Stimulated activated CD8-positive, alpha-beta memory T cell treated with anti-CD3 and anti-CD28 coated beads, Interleukin-4, amount 100 ng/mL, for 24 hours (primary cell): ENCODE data around the gene HRAS.

Source experiments
- DNase-seq: peaks from one replicate; pipeline ENCODE4 v3.0.0-alpha.2; 2020; ENCODE audit warnings: low read depth

Gene HRAS

DNA sequence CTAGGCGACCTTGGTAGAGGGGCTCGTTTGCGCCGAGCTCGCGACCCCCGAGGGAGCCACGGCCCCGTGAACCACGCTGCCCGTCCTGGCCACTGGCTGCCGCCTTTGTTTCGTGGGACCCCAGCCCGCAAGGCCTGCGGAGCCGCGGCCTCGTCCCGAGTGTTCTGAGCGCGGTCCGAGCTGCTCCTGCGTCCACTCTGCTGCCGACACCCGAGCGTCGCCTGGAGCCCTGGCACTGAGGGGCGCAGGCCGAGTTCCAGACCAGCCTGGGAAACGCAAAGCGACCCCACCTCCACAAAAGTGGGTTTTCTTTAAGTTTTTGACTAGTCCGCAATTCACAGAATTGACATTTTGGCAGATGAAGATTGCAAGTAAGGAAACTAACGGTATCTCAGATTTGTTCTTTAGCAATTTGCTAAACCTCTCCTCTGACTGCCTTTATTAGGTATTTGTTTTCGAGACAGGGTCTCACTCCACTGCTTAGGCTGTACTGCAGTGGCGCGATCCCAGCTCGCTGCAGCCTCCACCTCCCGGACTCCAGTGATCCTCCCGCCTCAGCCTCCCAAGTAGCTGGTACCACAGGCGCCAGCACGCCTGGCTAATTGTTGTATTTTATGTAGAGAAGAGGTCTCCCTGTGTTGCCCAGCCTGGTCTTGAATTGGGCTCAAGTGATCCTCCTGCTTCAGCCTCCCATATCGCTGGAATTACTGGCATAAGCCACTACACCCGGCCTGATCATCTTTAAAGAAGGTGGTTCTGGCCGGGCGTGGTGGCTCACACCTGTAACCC, 27.5 kb downstream of the HRAS start:
- DNase-seq: no peak

- peak; percentile 98 for DNase-seq
Measured at GRCh38 chr11:506995-507726, 28.2 kb downstream of the HRAS start, which contains the start of gene RNH1. RNH1 (minus strand) TSS chr11:507242; CDS start chr11:502162, 5,080 bp downstream.

DNA sequence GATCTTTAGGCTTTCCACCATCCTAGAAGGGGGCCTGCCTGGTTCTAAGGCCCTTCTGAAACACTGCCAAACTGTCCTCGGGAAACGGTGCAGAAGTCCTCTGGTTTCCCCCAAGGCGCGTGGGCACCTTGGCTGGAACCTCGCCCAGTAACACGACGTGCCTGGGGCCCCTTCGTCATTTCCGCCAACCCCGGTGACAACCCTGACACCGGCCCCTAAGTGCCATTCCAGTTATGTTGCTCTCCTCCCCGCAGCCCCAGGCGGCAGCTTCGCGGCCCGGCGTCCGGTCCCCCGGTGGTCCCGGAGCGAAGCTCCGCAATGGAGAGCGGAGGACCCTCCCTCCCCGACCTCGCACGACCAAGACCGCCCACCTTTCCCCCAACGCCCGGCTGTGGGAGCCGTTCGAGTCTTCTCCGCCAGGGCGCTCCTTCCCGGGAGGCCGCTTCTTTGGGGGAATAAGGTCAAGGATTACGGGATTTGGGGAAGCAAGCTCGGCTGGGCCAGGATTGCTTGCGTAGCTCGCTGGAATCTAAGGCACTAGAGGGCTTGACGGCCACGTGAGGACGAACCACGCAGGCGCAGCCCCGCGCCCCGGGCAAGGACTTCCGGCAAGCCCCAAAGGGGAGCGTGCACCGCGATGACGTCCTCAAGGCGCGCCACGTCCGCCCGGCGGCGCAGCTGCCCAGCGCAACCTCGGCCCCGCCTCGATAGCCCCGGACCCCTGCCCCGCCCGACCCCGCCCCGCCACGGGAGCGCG, 29.0 kb downstream of the HRAS start:
- DNase-seq: peak; percentile 98

DNA sequence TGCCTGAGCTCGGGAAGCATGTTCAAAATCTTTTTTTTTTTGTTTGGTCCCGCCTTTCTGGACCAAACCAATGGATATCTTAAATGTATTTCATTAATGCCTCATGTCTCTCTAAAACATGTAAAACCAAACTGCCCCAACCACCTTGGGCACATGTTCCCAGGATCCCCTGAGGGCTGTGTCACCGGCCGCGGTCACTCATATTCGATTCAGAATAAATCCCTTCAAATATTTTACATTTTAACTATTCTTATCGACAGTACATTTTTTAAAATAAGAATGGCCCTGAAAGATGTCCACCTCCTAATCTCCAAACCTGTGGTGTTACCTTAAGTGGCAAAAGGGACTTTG, 30.4 kb downstream of the HRAS start:
- DNase-seq: no peak

- DNase-seq: no peak
Measured at GRCh38 chr11:504053-504993, 31.1 kb downstream of the HRAS start.

- DNase-seq: no peak
Measured at GRCh38 chr11:503179-503981, 32.0 kb downstream of the HRAS start.

- DNase-seq: no peak
Measured at GRCh38 chr11:502288-503178, 32.8 kb downstream of the HRAS start.

- no peak for DNase-seq
Measured at GRCh38 chr11:501683-502287, 33.6 kb downstream of the HRAS start.

GRCh38 chr11:501001-501682, 34.2 kb downstream of the HRAS start:
- DNase-seq: no peak

DNA sequence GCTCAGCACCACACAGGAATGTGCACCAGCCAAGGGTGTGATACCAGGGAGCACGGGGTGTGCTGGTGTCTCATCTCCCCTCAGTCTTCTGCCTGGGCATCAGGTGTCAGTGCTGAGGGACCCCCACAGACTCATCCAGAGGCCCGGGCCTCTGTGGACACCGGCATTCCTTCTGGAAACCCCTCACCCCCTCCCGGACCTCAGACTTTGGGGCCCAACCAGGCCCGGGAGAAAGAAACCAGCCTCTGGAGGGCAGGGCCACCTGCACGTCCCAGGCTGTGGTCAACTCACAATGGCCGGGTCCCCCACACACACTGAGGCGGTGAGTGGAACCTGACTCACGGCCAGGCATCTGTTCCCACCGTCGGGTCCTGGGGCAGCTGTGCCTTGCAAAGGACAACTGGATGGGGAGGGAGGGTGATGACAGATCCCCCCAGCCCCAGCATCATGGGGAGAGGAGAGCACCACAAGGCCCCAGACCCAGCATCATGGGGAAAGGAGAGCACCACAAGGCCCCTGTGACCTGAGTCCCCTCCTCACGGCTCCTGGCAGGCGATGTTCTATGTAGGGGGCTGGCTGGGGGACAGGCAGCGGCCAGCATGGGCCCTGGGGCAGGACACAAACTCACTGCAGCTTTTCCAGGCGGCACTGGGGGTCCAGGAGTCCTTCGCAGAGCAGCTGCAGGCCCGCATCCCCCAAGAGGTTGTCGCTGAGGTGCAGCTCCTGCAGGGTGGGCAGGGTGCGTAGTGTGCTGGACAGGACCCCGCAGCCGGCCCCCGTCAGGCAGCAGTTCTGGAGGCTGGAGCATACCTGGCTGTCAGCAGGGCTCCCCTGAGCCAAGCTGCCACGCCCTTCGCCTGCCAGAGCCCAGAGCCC, 35.9 kb downstream of the HRAS start:
- no peak for DNase-seq

- no peak for DNase-seq
Measured at GRCh38 chr11:498297-499181, 36.8 kb downstream of the HRAS start.

GRCh38 chr11:497565-498296, 37.6 kb downstream of the HRAS start:
- DNase-seq: no peak

DNA sequence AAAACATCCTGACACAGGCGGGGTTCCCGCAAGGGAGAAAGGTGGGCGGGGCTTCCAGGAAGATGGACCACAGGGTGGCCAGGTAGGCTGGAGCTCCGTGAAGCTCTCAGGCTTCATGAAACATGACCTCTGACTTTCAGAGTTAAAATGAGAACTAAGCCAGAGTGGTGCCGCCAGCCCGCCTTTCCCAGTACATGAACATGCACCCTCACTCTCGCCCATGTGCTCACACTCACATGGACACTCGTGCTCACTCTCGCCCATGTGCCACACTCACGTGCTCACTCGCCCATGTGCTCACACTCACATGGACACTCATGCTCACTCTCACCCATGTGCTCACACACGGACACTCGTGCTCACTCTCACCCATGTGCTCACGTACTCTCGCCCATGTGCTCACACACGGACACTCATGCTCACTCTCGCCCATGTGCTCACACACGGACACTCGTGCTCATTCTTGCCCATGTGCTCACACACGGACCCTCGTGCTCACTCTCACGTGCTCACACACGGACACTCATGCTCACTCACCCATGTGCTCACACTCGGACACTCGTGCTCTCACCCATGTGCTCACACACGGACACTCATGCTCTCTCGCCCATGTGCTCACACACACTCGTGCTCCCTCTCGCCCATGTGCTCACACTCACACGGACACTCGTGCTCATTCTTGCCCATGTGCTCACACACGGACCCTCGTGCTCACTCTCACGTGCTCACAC, 38.4 kb downstream of the HRAS start:
- no peak for DNase-seq

GRCh38 chr11:495537-495931, 39.8 kb downstream of the HRAS start:
- DNase-seq: no peak
